Endothelial cell (in vitro differentiated cells): Measurements from ENCODE around the gene PPP1R1A. TPM values are rescaled to one million over a fixed set of nuclear protein-coding genes. Genes with fewer than 3 reads are reported as not detected.

ENCODE experiments used
- DNase-seq: peaks from one replicate; pipeline ENCODE4 v3.0.0; 2021; ENCODE audit warnings: low spot score
- H3K27ac Mint-ChIP-seq: one replicate; pipeline ENCODE4 v1.8.0; 2021; ENCODE audit warnings: mixed read lengths, inconsistent platforms; ENCODE audit not compliant: unreplicated experiment
- H3K27me3 Mint-ChIP-seq: one replicate; pipeline ENCODE4 v1.8.0; 2021; ENCODE audit warnings: mild to moderate bottlenecking, moderate library complexity, mixed read lengths, inconsistent platforms; ENCODE audit not compliant: unreplicated experiment
- H3K36me3 Mint-ChIP-seq: one replicate; pipeline ENCODE4 v1.8.0; 2021; ENCODE audit warnings: mild to moderate bottlenecking, low read depth, mixed read lengths, inconsistent platforms; ENCODE audit not compliant: unreplicated experiment
- H3K4me1 Mint-ChIP-seq: one replicate; pipeline ENCODE4 v1.8.0; 2021; ENCODE audit warnings: mild to moderate bottlenecking, mixed read lengths, inconsistent platforms; ENCODE audit not compliant: unreplicated experiment
- H3K4me3 Mint-ChIP-seq: one replicate; pipeline ENCODE4 v1.8.0; 2021; ENCODE audit warnings: mild to moderate bottlenecking, mixed read lengths, inconsistent platforms; ENCODE audit not compliant: unreplicated experiment
- H3K9me3 Mint-ChIP-seq: one replicate; pipeline ENCODE4 v1.8.0; 2021; ENCODE audit warnings: mixed read lengths, inconsistent platforms; ENCODE audit not compliant: unreplicated experiment
- CTCF ChIP-seq: fragments of 200-600 bp; sonication (generic); IDR thresholded peaks from one replicate; pipeline ENCODE4 v1.5.0; 2021; ENCODE audit warnings: antibody characterized with exemption; ENCODE audit not compliant: unreplicated experiment
- long read RNA-seq: library from polyadenylated mRNA; unstranded; transcript quantifications from one replicate; pipeline ENCODE4 v2.0.0, GENCODE V29; 2020; ENCODE audit not compliant: unreplicated experiment
- total RNA-seq: library from RNA; stranded (reverse); fragmentation: NEBNext Ultra II Directional; extraction: Animal tissue kit (Norgen Biotek cat#: 25700); gene quantifications from one replicate; pipeline ENCODE4 v1.2.1, GENCODE V29; 2021; ENCODE audit not compliant: unreplicated experiment

Gene PPP1R1A, protein sequence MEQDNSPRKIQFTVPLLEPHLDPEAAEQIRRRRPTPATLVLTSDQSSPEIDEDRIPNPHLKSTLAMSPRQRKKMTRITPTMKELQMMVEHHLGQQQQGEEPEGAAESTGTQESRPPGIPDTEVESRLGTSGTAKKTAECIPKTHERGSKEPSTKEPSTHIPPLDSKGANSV
- total RNA-seq = 1.3 TPM
- long read RNA-seq = 0 reads

- DNase-seq = peak; percentile 39
- TF ChIP-seq CTCF = no peak
- H3K27ac Mint-ChIP-seq = no peak within 1 kb of the TSS
These were observed at the start of gene PPP1R1A for GRCh38 chr12:54588110-54588889. PPP1R1A (minus strand) TSS chr12:54588659; CDS start chr12:54588488, 171 bp downstream.

GRCh38 chr12:54634795-54635194 lies 46.3 kb upstream of the PPP1R1A start, which contains the start of gene LACRT:
LACRT (minus strand) TSS chr12:54634895; CDS start chr12:54634841, 54 bp downstream.
- TF ChIP-seq CTCF = no peak
- Mint-ChIP-seq H3K4me1 (no peaks in the 10 kb centered on the region), H3K36me3 (no peaks in the 10 kb centered on the region), H3K4me3 (peak within 1 kb of the TSS; percentile 12), H3K27me3 (peaks cover 8% of the 10 kb centered on the region), H3K9me3 (no peaks in the 10 kb centered on the region), H3K27ac (no peak within 1 kb of the TSS)
- no peak for DNase-seq

More at GRCh38 chr12:54588110-54588889, at the start of gene PPP1R1A:
- H3K9me3 Mint-ChIP-seq = no peaks in the 10 kb centered on the region
- peak within 1 kb of the TSS; percentile 86 for H3K4me3 Mint-ChIP-seq
- H3K4me1 Mint-ChIP-seq = peaks cover 17% of the 10 kb centered on the region
- H3K36me3 Mint-ChIP-seq = no peaks in the 10 kb centered on the region
- peaks cover 26% of the 10 kb centered on the region for H3K27me3 Mint-ChIP-seq

DNA sequence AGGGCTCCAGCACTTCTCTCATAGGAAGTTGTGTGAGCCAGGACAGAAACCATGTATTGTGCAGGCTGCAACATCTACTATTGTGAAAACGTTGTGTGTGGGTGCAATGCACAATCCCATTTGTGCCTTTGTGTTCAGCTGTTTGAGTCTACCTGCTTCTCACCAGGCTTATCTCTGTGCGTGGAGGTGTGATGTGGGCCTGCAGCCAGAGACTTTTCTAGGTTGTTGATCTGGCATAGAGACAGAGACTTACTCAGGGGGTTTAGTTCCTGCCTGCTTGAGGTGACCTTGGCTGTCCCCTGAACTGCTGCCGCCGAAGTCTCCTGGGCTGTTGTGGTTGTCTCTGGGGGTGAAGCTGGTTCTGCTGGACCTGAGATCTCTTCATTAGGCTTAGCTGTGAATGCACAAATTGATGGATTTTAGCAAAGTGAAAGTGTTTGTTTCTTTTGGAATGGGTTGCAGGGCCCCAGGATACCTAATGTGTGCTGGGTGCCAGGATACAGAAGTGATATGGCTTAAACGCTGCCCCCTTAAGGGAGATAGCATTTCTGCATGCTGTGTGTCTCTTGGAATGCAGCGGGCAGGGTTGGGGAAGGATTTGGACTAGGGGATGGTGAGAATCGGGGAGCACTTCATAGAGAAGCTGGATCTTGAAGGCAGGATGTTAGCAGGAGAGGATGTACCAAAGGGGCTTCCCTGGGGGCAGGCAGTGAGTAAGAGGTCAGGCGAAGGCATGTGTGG lies 43.7 kb upstream of the PPP1R1A start:
- no peak overlapping the region for H3K27ac Mint-ChIP-seq
- TF ChIP-seq CTCF = no peak
- peaks cover 9% of the 10 kb centered on the region for H3K9me3 Mint-ChIP-seq
- peaks cover 10% of the 10 kb centered on the region for H3K27me3 Mint-ChIP-seq
- no peaks in the 10 kb centered on the region for H3K4me1 Mint-ChIP-seq
- no peak overlapping the region for H3K4me3 Mint-ChIP-seq
- DNase-seq = no peak
- H3K36me3 Mint-ChIP-seq = peaks cover 5% of the 10 kb centered on the region

DNA sequence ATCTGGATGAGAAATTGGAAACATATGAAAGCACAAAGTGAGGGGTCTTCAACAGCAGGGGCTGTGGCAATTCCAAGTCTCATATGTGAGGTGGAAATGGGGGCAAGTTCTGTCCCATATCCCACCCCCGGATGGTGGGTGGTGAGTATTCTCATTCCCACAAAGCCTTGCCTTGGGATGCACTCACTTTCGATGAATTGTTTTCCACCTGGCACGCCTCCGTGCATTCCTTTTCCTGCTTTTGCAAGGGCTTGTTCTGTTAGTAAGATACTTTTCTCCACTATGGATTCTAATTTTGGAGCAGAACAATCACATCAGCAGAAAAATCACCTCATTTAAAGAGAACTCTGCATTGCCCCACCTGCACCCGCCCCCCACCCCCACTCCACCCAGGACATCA lies 43.1 kb upstream of the PPP1R1A start:
- Mint-ChIP-seq H3K27me3 (peaks cover 10% of the 10 kb centered on the region), H3K4me3 (no peak overlapping the region)

More for the DNA sequence above, 43.1 kb upstream of the PPP1R1A start:
- no peak for DNase-seq
- Mint-ChIP-seq H3K9me3 (peaks cover 15% of the 10 kb centered on the region), H3K4me1 (no peaks in the 10 kb centered on the region), H3K36me3 (peaks cover 11% of the 10 kb centered on the region), H3K27ac (no peak overlapping the region)
- TF ChIP-seq CTCF = no peak
